ENCODE results near the gene EXOC6B. TPM values are rescaled to one million over a fixed set of nuclear protein-coding genes. Genes with fewer than 3 reads are reported as not detected.

The EXOC6B gene
- total and polyA plus RNA-seq, 9 of the 15 experiments (the other 6 are each of a cell fraction or from before 2014, with no cell fraction given), result 0.28 to 4.2 (median 2.0) TPM

- no peak for TF ChIP-seq SPI1 (IDR thresholded peaks at IDR 0.05; ENCODE audit: borderline replicate concordance, low read depth, low read length)
- no peak for TF ChIP-seq CGGBP1 (CRISPR knock-in tag; IDR thresholded peaks at IDR 0.05)
- TF ChIP-seq ZNF766 (CRISPR knock-in tag; conservative IDR thresholded peaks at IDR 0.05), result no peak
- TF ChIP-seq, protein P1, sequence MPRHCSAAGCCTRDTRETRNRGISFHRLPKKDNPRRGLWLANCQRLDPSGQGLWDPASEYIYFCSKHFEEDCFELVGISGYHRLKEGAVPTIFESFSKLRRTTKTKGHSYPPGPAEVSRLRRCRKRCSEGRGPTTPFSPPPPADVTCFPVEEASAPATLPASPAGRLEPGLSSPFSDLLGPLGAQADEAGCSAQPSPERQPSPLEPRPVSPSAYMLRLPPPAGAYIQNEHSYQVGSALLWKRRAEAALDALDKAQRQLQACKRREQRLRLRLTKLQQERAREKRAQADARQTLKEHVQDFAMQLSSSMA (CRISPR knock-in tag; IDR thresholded peaks at IDR 0.05), result no peak
- TF ChIP-seq PHTF2 (CRISPR knock-in tag; IDR thresholded peaks at IDR 0.05), result no peak
- peak; percentile 45 to 69; a peak in 2 of 4 replicates for TF ChIP-seq TRIM24 (IDR thresholded peaks at IDR 0.05)
- no peak for TF ChIP-seq CBX8 (IDR thresholded peaks at IDR 0.05; ENCODE audit: borderline replicate concordance, extremely low read depth, low read depth, low read length, poor library complexity, severe bottlenecking)
- TF ChIP-seq FOS (IDR thresholded peaks at IDR 0.05; ENCODE audit: extremely low read depth, insufficient read length), result no peak
- TF ChIP-seq TCF3 (CRISPR knock-in tag; IDR thresholded peaks at IDR 0.05), result peak; percentile 64
- TF ChIP-seq, protein P2, sequence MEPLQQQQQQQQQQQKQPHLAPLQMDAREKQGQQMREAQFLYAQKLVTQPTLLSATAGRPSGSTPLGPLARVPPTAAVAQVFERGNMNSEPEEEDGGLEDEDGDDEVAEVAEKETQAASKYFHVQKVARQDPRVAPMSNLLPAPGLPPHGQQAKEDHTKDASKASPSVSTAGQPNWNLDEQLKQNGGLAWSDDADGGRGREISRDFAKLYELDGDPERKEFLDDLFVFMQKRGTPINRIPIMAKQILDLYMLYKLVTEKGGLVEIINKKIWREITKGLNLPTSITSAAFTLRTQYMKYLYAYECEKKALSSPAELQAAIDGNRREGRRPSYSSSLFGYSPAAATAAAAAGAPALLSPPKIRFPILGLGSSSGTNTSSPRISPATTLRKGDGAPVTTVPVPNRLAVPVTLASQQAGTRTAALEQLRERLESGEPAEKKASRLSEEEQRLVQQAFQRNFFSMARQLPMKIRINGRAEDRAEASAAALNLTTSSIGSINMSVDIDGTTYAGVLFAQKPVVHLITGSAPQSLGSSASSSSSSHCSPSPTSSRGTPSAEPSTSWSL (CRISPR knock-in tag; IDR thresholded peaks at IDR 0.05; ENCODE audit: borderline replicate concordance), result no peak
- TF ChIP-seq GTF2A2 (tag; IDR thresholded peaks at IDR 0.05), result no peak
- TF ChIP-seq FIP1L1 (IDR thresholded peaks at IDR 0.05; ENCODE audit: low read depth, low read length, poor library complexity, severe bottlenecking), result no peak
- no peak for TF ChIP-seq HMG20B (CRISPR knock-in tag; IDR thresholded peaks at IDR 0.05)
- TF ChIP-seq DDX20 (tag; IDR thresholded peaks at IDR 0.05; ENCODE audit: low read depth), result no peak
- no peak for TF ChIP-seq TFE3 (CRISPR knock-in tag; IDR thresholded peaks at IDR 0.05)
- TF ChIP-seq TEAD4 (IDR thresholded peaks at IDR 0.05; ENCODE audit: low read length), result peak; percentile 60
- TF ChIP-seq TEAD4 (CRISPR knock-in tag; IDR thresholded peaks at IDR 0.05; ENCODE audit: borderline replicate concordance), result no peak
- no peak for TF ChIP-seq NFE2 (IDR thresholded peaks at IDR 0.05; ENCODE audit: low read depth)
- peak; percentile 77 for TF ChIP-seq CBFA2T3 (IDR thresholded peaks at IDR 0.05)
- no peak for TF ChIP-seq ILK (tag; IDR thresholded peaks at IDR 0.05; ENCODE audit: borderline replicate concordance, low read depth)
- TF ChIP-seq EHMT2 (IDR thresholded peaks at IDR 0.05), result peak; percentile 36; the same call in 1 of the 2 replicates
- no peak for TF ChIP-seq PTRF (tag; IDR thresholded peaks at IDR 0.05)
- TF ChIP-seq SMARCB1 (IDR thresholded peaks at IDR 0.05; ENCODE audit: insufficient read length, low read depth), result no peak
- TF ChIP-seq DPF2 (IDR thresholded peaks at IDR 0.05), result 0 out of 2 replicates have a peak, but pooled peaks have one; percentile 13
- no peak for TF ChIP-seq NCOA4 (IDR thresholded peaks at IDR 0.05; ENCODE audit: partially characterized antibody)
- no peak for TF ChIP-seq OTX1 (CRISPR knock-in tag; IDR thresholded peaks at IDR 0.05)
- TF ChIP-seq ZFP36 (IDR thresholded peaks at IDR 0.05; ENCODE audit: low read depth, low read length, partially characterized antibody), result no peak
- no peak for TF ChIP-seq EZH2 (IDR thresholded peaks at IDR 0.05; ENCODE audit: borderline replicate concordance, low read depth, low read length)
- TF ChIP-seq ZNF41 (CRISPR knock-in tag; conservative IDR thresholded peaks at IDR 0.05), result no peak
Measured at GRCh38 chr2:72545790-72546189, 280.0 kb downstream of the EXOC6B start (continued).

All from K562 (cell line).